Endothelial cell of umbilical vein (primary cell): Measurements from ENCODE around the gene CLSTN2. TPM values are rescaled to one million over a fixed set of nuclear protein-coding genes. Genes with fewer than 3 reads are reported as not detected.

Source experiments
- BruUV-seq: library from RNA; stranded (reverse); fragments of 400-500 nt; replicated peaks from 2 replicates; lab custom pipeline; 2021; lab: Mats Ljungman, UMichigan
- CTCF ChIA-PET: fragments of 300-600, 350-600 bp; sonication (Branson Sonifier 250); formaldehyde crosslinking; loops from one replicate; lab custom pipeline; 2021; ENCODE audit warnings: antibody characterized with exemption, inconsistent platforms; lab: Charles Lee
- POLR2A ChIA-PET: fragments of 300-600, 350-600 bp; sonication (Branson Sonifier 250); formaldehyde crosslinking; loops from one replicate; lab custom pipeline; 2021; ENCODE audit warnings: antibody characterized with exemption, inconsistent platforms; lab: Charles Lee
- DNase-seq: peaks from one replicate; pipeline ENCODE4 v3.0.0-alpha.2; 2011; ENCODE audit warnings: low read depth, low spot score
- FAIRE-seq: peaks from 2 replicates; lab custom pipeline; 2011; peaks lifted over from hg19 to GRCh38; lab: Jason Lieb, UNC
- H2AFZ ChIP-seq: 2 replicates; pipeline ENCODE4 v1.6.0; 2012; ENCODE audit warnings: low read depth, low read length, control low read depth, inconsistent platforms
- H3K27ac ChIP-seq: 2 replicates; pipeline ENCODE4 v1.5.1; 2011; ENCODE audit warnings: low read depth, mild to moderate bottlenecking, control low read depth, low read length, moderate library complexity; ENCODE audit not compliant: insufficient read depth
- H3K27me3 ChIP-seq, 2 experiments: 2 replicates each; pipeline versions ENCODE4 v1.6.0 to v1.6.1; 2011; ENCODE audit warnings: low read length in 2 of 2, mixed read lengths in 1 of 2; ENCODE audit not compliant: control insufficient read depth in 2 of 2, insufficient read depth in 2 of 2
- H3K36me3 ChIP-seq, 2 experiments: 2 replicates in 1 of 2; 3 replicates in 1 of 2; pipeline ENCODE4 v1.5.1; 2011; ENCODE audit warnings: low read length in 2 of 2, mild to moderate bottlenecking in 1 of 2, moderate library complexity in 1 of 2; ENCODE audit not compliant: control insufficient read depth in 2 of 2, insufficient read depth in 2 of 2; ENCODE audit errors: extremely low read depth in 1 of 2
- H3K4me1 ChIP-seq: 3 replicates; pipeline ENCODE4 v1.5.1; 2011; ENCODE audit warnings: mild to moderate bottlenecking, low read length; ENCODE audit not compliant: control insufficient read depth, insufficient read depth; ENCODE audit errors: extremely low read depth
- H3K4me2 ChIP-seq: 2 replicates; pipeline ENCODE4 v1.6.1; 2011; ENCODE audit warnings: low read length, control low read depth, mixed read lengths; ENCODE audit not compliant: insufficient read depth
- H3K4me3 ChIP-seq, 3 experiments: fragments of 200-600 bp in 1 of 3; sonication (generic), shearing (Covaris generic) in 1 of 3; replicated peaks in 1 of 3; 2 replicates each; pipeline ENCODE4 v1.5.1; 2011 to 2016; ENCODE audit warnings: control low read depth in 3 of 3, low read length in 3 of 3, mild to moderate bottlenecking in 2 of 3, inconsistent platforms in 1 of 3, low read depth in 1 of 3, moderate library complexity in 1 of 3; ENCODE audit not compliant: insufficient read depth in 1 of 3
- H3K79me2 ChIP-seq: 2 replicates; pipeline ENCODE4 v1.6.0; 2012; ENCODE audit warnings: low read length, inconsistent platforms; ENCODE audit not compliant: control insufficient read depth, insufficient read depth
- H3K9ac ChIP-seq: replicated peaks from 2 replicates; pipeline ENCODE3; 2011; ENCODE audit warnings: low read length, control low read depth; ENCODE audit not compliant: insufficient read depth; ENCODE audit errors: extremely low read depth
- H3K9me1 ChIP-seq: replicated peaks from 3 replicates; pipeline ENCODE4 v1.6.0; 2011; ENCODE audit warnings: mild to moderate bottlenecking, low read length; ENCODE audit not compliant: control insufficient read depth, insufficient read depth; ENCODE audit errors: extremely low read depth
- H3K9me3 ChIP-seq: replicated peaks from 2 replicates; pipeline ENCODE4 v1.5.1; 2012; ENCODE audit warnings: low read length, inconsistent platforms; ENCODE audit not compliant: control insufficient read depth, insufficient read depth
- H4K20me1 ChIP-seq: replicated peaks from 2 replicates; pipeline ENCODE3; 2011; ENCODE audit warnings: mild to moderate bottlenecking, low read length; ENCODE audit not compliant: control insufficient read depth, insufficient read depth; ENCODE audit errors: extremely low read depth
- CTCF ChIP-seq, 2 donors: IDR thresholded peaks; 1 replicate in 1 of 2; 2 replicates in 1 of 2; pipeline ENCODE4 v1.5.1; 2011; ENCODE audit warnings: low read length in 2 of 2, mild to moderate bottlenecking in 2 of 2, moderate library complexity in 2 of 2, control low read depth in 1 of 2, inconsistent platforms in 1 of 2, low read depth in 1 of 2; ENCODE audit not compliant: insufficient read depth in 1 of 2; ENCODE audit errors: extremely low read depth in 1 of 2
- EZH2 ChIP-seq: IDR thresholded peaks from 2 replicates; pipeline ENCODE4 v1.6.1; 2012; ENCODE audit warnings: borderline replicate concordance, low read depth, mild to moderate bottlenecking, moderate library complexity, low read length, inconsistent platforms; ENCODE audit not compliant: severe bottlenecking
- GATA2 ChIP-seq: IDR thresholded peaks from 2 replicates; pipeline ENCODE4 v1.7.0; 2011; ENCODE audit warnings: low read depth, mild to moderate bottlenecking, moderate library complexity, mixed read lengths, low read length; ENCODE audit not compliant: insufficient read length, insufficient read depth
- POLR2AphosphoS5 ChIP-seq: IDR thresholded peaks from 2 replicates; pipeline ENCODE4 v1.6.1; 2012; ENCODE audit warnings: low read depth, mild to moderate bottlenecking, control low read depth, low read length, moderate library complexity; ENCODE audit not compliant: insufficient read depth
- dilution Hi-C: fragments of 300-500 bp; cut with MboI; formaldehyde crosslinking; loops from one replicate; pipeline ENCODE4 v1.15.0; 2019; ENCODE audit warnings: low sequenced_read_pairs; ENCODE audit not compliant: extremely low pct_ligation_motif_present
- intact Hi-C: fragments of 100-400 bp; cut with micrococcal nuclease; formaldehyde crosslinking; loops from one replicate; pipeline ENCODE4 v1.10.0; 2022
- polyA plus RNA-seq, 4 experiments: library from polyadenylated mRNA; depleted of rRNA in 3 of 4; stranded (reverse) in 3 of 4; unstranded in 1 of 4; fragments of >200 nt; gene quantifications; 2 replicates each; pipeline versions ENCODE4 v1.2.1 to v1.2.3, GENCODE V29; 2011 to 2012; ENCODE audit warnings: missing spikeins in 1 of 4
- total RNA-seq: library from RNA; stranded (reverse); gene quantifications from 2 replicates; pipeline ENCODE4 v1.2.3, GENCODE V29; 2021

CLSTN2 gene
- total and polyA plus RNA-seq, 2 donors (not counting 3 experiments of a cell fraction or from before 2014, with no cell fraction given), result 0.26 to 0.38 TPM

- no peak overlapping the region for H3K9ac ChIP-seq
- dilution Hi-C loops (no loop called here), intact Hi-C loops (no loop called here)
- DNase-seq, result no peak
- TF ChIP-seq EZH2, result no peak
- TF ChIP-seq GATA2, result no peak
- BruUV-seq, result no TSS peak
- no peak overlapping the region for H2AFZ ChIP-seq
- H3K4me3 ChIP-seq, result no peak overlapping the region
- no peaks in the 10 kb centered on the region for H3K9me3 ChIP-seq
- no peaks in the 10 kb centered on the region for H4K20me1 ChIP-seq
- H3K9me1 ChIP-seq, result no peaks in the 10 kb centered on the region
- no peaks in the 10 kb centered on the region for H3K4me1 ChIP-seq
- H3K27ac ChIP-seq, result no peak overlapping the region
- POLR2A ChIA-PET, result no interaction called here
- CTCF ChIA-PET, result no interaction called here
- H3K36me3 ChIP-seq, result no peaks in the 10 kb centered on the region
- no peak for FAIRE-seq
- H3K79me2 ChIP-seq, result no peaks in the 10 kb centered on the region
- no peaks in the 10 kb centered on the region for H3K27me3 ChIP-seq
- H3K4me2 ChIP-seq, result no peak overlapping the region
These were observed 151.7 kb downstream of the CLSTN2 start for GRCh38 chr3:140086642-140087041.

GRCh38 chr3:140088058-140088457, 153.1 kb downstream of the CLSTN2 start:
- Histone ChIP-seq H2AFZ (no peak overlapping the region), H3K27ac (no peak overlapping the region), H3K4me3 (no peak overlapping the region), H3K4me2 (no peak overlapping the region), H3K79me2 (no peaks in the 10 kb centered on the region), H3K36me3 (no peaks in the 10 kb centered on the region), H3K9ac (no peak overlapping the region), H3K27me3 (no peaks in the 10 kb centered on the region), H3K9me3 (no peaks in the 10 kb centered on the region), H3K4me1 (no peaks in the 10 kb centered on the region), H3K9me1 (no peaks in the 10 kb centered on the region), H4K20me1 (no peaks in the 10 kb centered on the region)
- ChIA-PET CTCF (no interaction called here), POLR2A (no interaction called here)
- dilution Hi-C loops (no loop called here), intact Hi-C loops (no loop called here)
- FAIRE-seq (no peak), DNase-seq (no peak)
- no TSS peak for BruUV-seq
- TF ChIP-seq POLR2AphosphoS5, result no peak
- TF ChIP-seq CTCF (IDR thresholded peaks at IDR 0.05; ENCODE audit: extremely low read depth in 1 of 2, insufficient read depth in 1 of 2, low read depth in 1 of 2, low read length in 2 of 2), result no peak
